NT2/D1 (cell line): ENCODE measurements around the gene NFIA.

Source experiments
- DNase-seq: peaks from one replicate; pipeline ENCODE4 v3.0.0-alpha.2; 2011; ENCODE audit warnings: low read depth, low spot score
- H3K27me3 ChIP-seq: 2 replicates; pipeline ENCODE4 v1.6.0; 2011; ENCODE audit warnings: mild to moderate bottlenecking; ENCODE audit not compliant: insufficient read length, insufficient read depth
- H3K36me3 ChIP-seq: 2 replicates; pipeline ENCODE4 v1.6.1; 2011; ENCODE audit warnings: mild to moderate bottlenecking, low read length, mixed read lengths; ENCODE audit not compliant: insufficient read depth, insufficient read length
- H3K4me1 ChIP-seq: 2 replicates; pipeline ENCODE4 v1.5.1; 2011; ENCODE audit not compliant: insufficient read depth, insufficient read length
- H3K4me3 ChIP-seq: 2 replicates; pipeline ENCODE4 v1.5.1; 2011; ENCODE audit warnings: low read depth; ENCODE audit not compliant: insufficient read length
- H3K9ac ChIP-seq: 2 replicates; pipeline ENCODE4 v1.6.0; 2011; ENCODE audit warnings: low read depth; ENCODE audit not compliant: insufficient read length
- H3K9me3 ChIP-seq: 2 replicates; pipeline ENCODE4 v1.5.1; 2011; ENCODE audit warnings: mild to moderate bottlenecking, low read length; ENCODE audit not compliant: insufficient read depth
- SUZ12 ChIP-seq: IDR thresholded peaks from 2 replicates; pipeline ENCODE4 v1.6.1; 2011; ENCODE audit not compliant: insufficient read length, insufficient read depth; ENCODE audit errors: extremely low read depth
- YY1 ChIP-seq: IDR thresholded peaks from 2 replicates; pipeline ENCODE4 v1.6.1; 2011; ENCODE audit not compliant: insufficient read length, insufficient read depth
- ZNF274 ChIP-seq: IDR thresholded peaks from 2 replicates; pipeline ENCODE4 v1.6.1; 2011; ENCODE audit warnings: mild to moderate bottlenecking, low read depth, low read length

NFIA gene

GRCh38 chr1:61446531-61446991 lies 364.2 kb downstream of the NFIA start:
- H3K4me3 ChIP-seq = no peak overlapping the region

GRCh38 chr1:61447106-61447967 lies 365.0 kb downstream of the NFIA start:
- Histone ChIP-seq H3K27me3 (peaks cover 2% of the 10 kb centered on the region), H3K9ac (no peak overlapping the region), H3K4me1 (no peaks in the 10 kb centered on the region), H3K9me3 (no peaks in the 10 kb centered on the region), H3K4me3 (no peak overlapping the region), H3K36me3 (no peaks in the 10 kb centered on the region)
- TF ChIP-seq ZNF274 (no peak), YY1 (no peak), SUZ12 (no peak)
- DNase-seq = no peak

More at GRCh38 chr1:61446531-61446991, 364.2 kb downstream of the NFIA start:
- H3K9ac ChIP-seq = no peak overlapping the region
- no peaks in the 10 kb centered on the region for H3K4me1 ChIP-seq
- no peak for DNase-seq
- no peaks in the 10 kb centered on the region for H3K36me3 ChIP-seq
- H3K27me3 ChIP-seq = peaks cover 2% of the 10 kb centered on the region
- TF ChIP-seq YY1 (no peak), ZNF274 (no peak), SUZ12 (no peak)
- H3K9me3 ChIP-seq = no peaks in the 10 kb centered on the region

DNA sequence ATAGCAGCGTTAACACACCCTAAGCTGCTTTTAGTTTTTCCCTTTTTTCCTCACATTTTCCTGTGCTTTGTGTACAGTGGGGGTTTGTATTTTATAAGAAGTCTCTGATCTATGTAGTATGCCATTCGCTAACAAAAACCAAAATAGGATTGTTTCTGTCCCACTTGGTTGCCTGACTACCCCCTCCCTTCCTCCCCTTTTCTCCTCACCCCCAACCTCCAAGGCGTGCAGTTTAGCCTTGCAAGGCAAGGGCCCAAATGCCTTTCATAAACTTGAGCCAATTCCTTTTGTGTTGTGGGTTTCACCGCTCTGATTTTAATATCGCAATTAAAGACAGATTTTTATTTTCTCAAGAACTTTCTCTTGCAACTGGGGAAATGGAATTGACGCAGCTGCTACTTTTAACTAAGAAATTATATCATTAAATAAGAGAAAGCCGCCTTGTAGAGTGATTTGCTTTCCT lies 365.6 kb downstream of the NFIA start:
- no peak overlapping the region for H3K4me3 ChIP-seq
- H3K4me1 ChIP-seq = no peaks in the 10 kb centered on the region
- DNase-seq = no peak
- TF ChIP-seq ZNF274 (no peak), SUZ12 (no peak), YY1 (no peak)
- H3K9me3 ChIP-seq = no peaks in the 10 kb centered on the region
- no peak overlapping the region for H3K9ac ChIP-seq
- no peaks in the 10 kb centered on the region for H3K36me3 ChIP-seq
- H3K27me3 ChIP-seq = peaks cover 2% of the 10 kb centered on the region

DNA sequence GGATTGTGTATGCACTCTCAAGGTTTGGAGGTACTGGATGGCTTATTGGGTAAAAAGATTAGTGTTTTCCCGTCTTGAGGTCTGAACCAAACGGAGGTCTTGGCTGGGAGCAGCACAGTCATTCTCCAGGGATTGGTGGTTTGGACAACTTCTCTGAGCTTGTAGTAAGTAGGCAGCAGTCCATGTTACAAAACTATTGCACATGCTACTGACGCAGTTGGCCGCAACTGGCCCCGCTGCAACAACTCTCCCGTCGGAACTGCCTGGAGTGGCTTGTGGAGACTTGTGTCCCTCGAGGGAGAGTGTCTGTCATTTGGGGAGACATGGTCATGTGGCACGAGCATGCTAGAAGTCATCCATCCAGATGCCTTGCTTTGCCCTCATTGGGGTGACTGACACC lies 366.6 kb downstream of the NFIA start:
- Histone ChIP-seq H3K9me3 (no peaks in the 10 kb centered on the region), H3K9ac (no peak overlapping the region), H3K4me3 (no peak overlapping the region), H3K27me3 (peaks cover 2% of the 10 kb centered on the region), H3K36me3 (no peaks in the 10 kb centered on the region), H3K4me1 (no peaks in the 10 kb centered on the region)
- TF ChIP-seq YY1 = no peak
- no peak for TF ChIP-seq SUZ12
- TF ChIP-seq ZNF274 = no peak
- DNase-seq = no peak

DNA sequence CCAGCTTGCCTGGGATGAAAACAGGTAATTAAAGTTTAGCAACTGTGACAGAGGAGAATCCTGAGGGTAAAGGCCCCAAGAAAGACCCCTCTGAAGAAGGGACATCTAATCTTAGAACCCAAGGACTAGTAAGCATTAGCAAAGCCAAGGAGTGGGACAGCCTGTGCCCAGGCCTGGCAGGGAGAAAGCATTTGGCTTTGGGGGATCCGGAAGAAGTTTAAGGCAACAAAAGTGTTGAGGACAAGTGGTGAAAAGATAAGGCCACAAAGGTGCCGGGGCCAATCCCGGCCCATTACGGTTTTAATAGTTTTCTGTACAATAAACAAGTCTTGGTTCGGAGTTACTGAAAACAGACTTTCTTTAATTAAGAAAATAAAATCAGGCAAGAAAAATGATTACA lies 367.0 kb downstream of the NFIA start:
- DNase-seq = no peak
- Histone ChIP-seq H3K9ac (no peak overlapping the region), H3K36me3 (no peaks in the 10 kb centered on the region), H3K4me3 (no peak overlapping the region), H3K27me3 (peaks cover 2% of the 10 kb centered on the region), H3K9me3 (no peaks in the 10 kb centered on the region), H3K4me1 (no peaks in the 10 kb centered on the region)
- TF ChIP-seq ZNF274 = no peak
- no peak for TF ChIP-seq SUZ12
- no peak for TF ChIP-seq YY1

DNA sequence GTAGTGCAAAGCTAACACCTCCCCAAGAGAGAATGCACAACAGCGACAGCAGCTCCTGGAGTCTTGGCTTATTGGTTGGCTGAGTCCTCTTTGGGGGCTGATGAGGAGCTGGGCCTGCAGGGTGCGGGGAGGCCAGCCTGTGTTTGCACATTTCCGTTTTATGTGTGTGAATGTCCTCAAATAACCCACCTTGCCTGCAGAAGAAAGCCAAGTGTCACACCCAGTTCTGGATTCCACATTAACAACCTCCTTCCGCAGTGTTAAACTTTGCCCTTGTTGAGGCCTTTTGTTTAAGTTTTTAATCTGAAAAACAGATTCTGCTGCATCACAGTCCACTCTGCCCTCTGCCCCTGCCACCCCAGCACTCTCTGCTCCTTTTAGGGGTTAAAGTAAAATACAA lies 368.1 kb downstream of the NFIA start:
- Histone ChIP-seq H3K27me3 (peaks cover 2% of the 10 kb centered on the region), H3K9ac (no peak overlapping the region), H3K36me3 (no peaks in the 10 kb centered on the region), H3K9me3 (no peaks in the 10 kb centered on the region), H3K4me1 (no peaks in the 10 kb centered on the region), H3K4me3 (no peak overlapping the region)
- no peak for DNase-seq
- TF ChIP-seq SUZ12 (no peak), ZNF274 (no peak), YY1 (no peak)

GRCh38 chr1:61450872-61451571 lies 368.7 kb downstream of the NFIA start:
- H3K9me3 ChIP-seq = no peaks in the 10 kb centered on the region
- no peak for TF ChIP-seq SUZ12
- no peak for TF ChIP-seq YY1
- TF ChIP-seq ZNF274 = no peak
- H3K27me3 ChIP-seq = peaks cover 2% of the 10 kb centered on the region
- H3K9ac ChIP-seq = no peak overlapping the region
- DNase-seq = no peak
- no peaks in the 10 kb centered on the region for H3K4me1 ChIP-seq
- H3K36me3 ChIP-seq = no peaks in the 10 kb centered on the region
- H3K4me3 ChIP-seq = no peak overlapping the region
